ENCODE measurements around the gene PTPRK. TPM values are rescaled to one million over a fixed set of nuclear protein-coding genes. Genes with fewer than 3 reads are reported as not detected.

Gene PTPRK
- total and polyA plus RNA-seq, 2 of the 8 experiments (the other 6 are each of a cell fraction or from before 2014, with no cell fraction given): 11.4 to 47.3 TPM

- TF ChIP-seq KDM1A (IDR thresholded peaks at IDR 0.05; ENCODE audit: borderline replicate concordance, low read length) (no peak), GTF2F1 (IDR thresholded peaks at IDR 0.05; ENCODE audit: borderline replicate concordance, low read depth, low read length) (no peak), ZNF274 (IDR thresholded peaks at IDR 0.05; ENCODE audit: borderline replicate concordance, extremely low read depth, low read length) (no peak), USF2 (IDR thresholded peaks at IDR 0.05; ENCODE audit: low read length) (no peak), RBBP5 (IDR thresholded peaks at IDR 0.05; ENCODE audit: borderline replicate concordance, low read depth, low read length) (no peak), EP300 (IDR thresholded peaks at IDR 0.05; ENCODE audit: borderline replicate concordance in 1 of 2, low read depth in 2 of 2, low read length in 2 of 2) (no peak), MAX (IDR thresholded peaks at IDR 0.05) (no peak), RFX5 (IDR thresholded peaks at IDR 0.05; ENCODE audit: borderline replicate concordance, low read depth, low read length) (no peak)
Measured at GRCh38 chr6:128018821-128019220, 501.6 kb downstream of the PTPRK start (continued).
